SU-DHL-6 (cell line): ENCODE measurements around the gene CHCHD3.
"Not testable (repeated sequence)": the region's sequence is repeated elsewhere in the genome, so short reads cannot be mapped to it uniquely, and the experiment has no call there.

Experiments
- H2AFZ ChIP-seq: fragments of 200-600 bp; sonication (generic); 2 replicates; pipeline ENCODE4 v1.6.1; 2014; ENCODE audit warnings: low read depth, mild to moderate bottlenecking, moderate library complexity, mixed read lengths, antibody characterized with exemption, low read length; ENCODE audit not compliant: severe bottlenecking
- H3F3A ChIP-seq: fragments of 200-600 bp; shearing (Covaris generic); 2 replicates; pipeline ENCODE4 v1.6.0; 2016; ENCODE audit warnings: antibody characterized with exemption, mild to moderate bottlenecking; ENCODE audit not compliant: insufficient read depth
- H3K27ac ChIP-seq: fragments of 200-600 bp; sonication (generic); 2 replicates; pipeline ENCODE4 v1.5.1; 2016; ENCODE audit warnings: low read depth, mild to moderate bottlenecking, low read length, moderate library complexity, mixed read lengths
- H3K27me3 ChIP-seq: fragments of 200-600 bp; sonication (generic), shearing (Covaris generic); 2 replicates; pipeline ENCODE4 v1.6.0; 2014; ENCODE audit warnings: mild to moderate bottlenecking, low read length
- H3K36me3 ChIP-seq: fragments of 200-600 bp; sonication (generic); 2 replicates; pipeline ENCODE4 v1.6.1; 2014; ENCODE audit warnings: mild to moderate bottlenecking, low read length, mixed read lengths
- H3K4me2 ChIP-seq: fragments of 300-600, 200-600 bp; shearing (Covaris generic), sonication (generic); 2 replicates; pipeline ENCODE4 v1.6.0; 2014; ENCODE audit warnings: low read length, low read depth, mild to moderate bottlenecking; ENCODE audit not compliant: poor library complexity, severe bottlenecking
- H3K4me3 ChIP-seq: fragments of 200-600 bp; sonication (generic); 2 replicates; pipeline ENCODE4 v1.5.1; 2014; ENCODE audit warnings: antibody characterized with exemption, low read length, mild to moderate bottlenecking, mixed read lengths; ENCODE audit not compliant: insufficient read depth, poor library complexity, severe bottlenecking
- H3K79me2 ChIP-seq: fragments of 200-600 bp; sonication (generic); 2 replicates; pipeline ENCODE4 v1.6.1; 2014; ENCODE audit warnings: mild to moderate bottlenecking, low read length, moderate library complexity; ENCODE audit not compliant: insufficient read depth
- H3K9ac ChIP-seq: fragments of 200-600 bp; sonication (generic); 2 replicates; pipeline ENCODE4 v1.7.0; 2014; ENCODE audit warnings: mild to moderate bottlenecking, low read length
- H3K9me2 ChIP-seq: fragments of 200-600 bp; sonication (generic); replicated peaks from 2 replicates; pipeline ENCODE4 v1.6.1; 2014; ENCODE audit warnings: low read length; ENCODE audit not compliant: insufficient read depth
- H3K9me3 ChIP-seq: fragments of 200-600 bp; sonication (generic); 2 replicates; pipeline ENCODE4 v1.6.1; 2014; ENCODE audit warnings: low read length, mixed read lengths; ENCODE audit not compliant: insufficient read depth
- H4K20me1 ChIP-seq: fragments of 200-600 bp; sonication (generic); 2 replicates; pipeline ENCODE4 v1.6.1; 2014; ENCODE audit warnings: low read depth, mild to moderate bottlenecking, antibody characterized with exemption, low read length, moderate library complexity, mixed read lengths
- EZH2phosphoT487 ChIP-seq: fragments of 200-600 bp; sonication (generic), shearing (Covaris generic); conservative IDR thresholded peaks from 2 replicates; pipeline ENCODE4 v1.6.1; 2018; ENCODE audit warnings: mild to moderate bottlenecking, antibody characterized with exemption, low read length, moderate library complexity, mixed read lengths
- TF ChIP-seq, protein P1 (sequence below): fragments of 200-600 bp; sonication (generic); IDR thresholded peaks from one replicate; pipeline ENCODE4 v1.5.1; 2017; ENCODE audit warnings: antibody characterized with exemption, mild to moderate bottlenecking, low read length, moderate library complexity; ENCODE audit not compliant: insufficient read depth, poor library complexity, severe bottlenecking

CHCHD3 gene

DNA sequence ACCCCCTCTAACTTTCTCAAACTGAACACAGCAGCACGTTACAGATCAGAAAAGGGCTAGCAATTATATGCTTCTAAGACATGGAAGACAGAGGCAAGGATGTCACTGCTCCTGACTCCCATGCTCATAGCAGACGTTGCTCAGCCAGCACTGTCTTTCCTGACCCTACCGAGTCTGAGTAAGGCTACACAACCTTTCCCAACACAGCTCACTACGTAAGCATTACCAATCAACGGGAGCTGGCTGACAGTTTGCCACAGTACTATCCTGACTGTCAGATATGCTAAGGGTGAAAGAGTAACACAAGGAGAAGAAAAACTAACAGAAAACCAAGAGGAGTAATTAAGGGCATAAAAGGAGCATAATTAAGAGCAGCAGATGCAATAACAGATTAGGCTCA is 171.2 kb downstream of the CHCHD3 start:
- H3K4me3 ChIP-seq = no peak overlapping the region
- H3K9me2 ChIP-seq = no peaks in the 10 kb centered on the region
- no peak overlapping the region for H3K4me2 ChIP-seq

DNA sequence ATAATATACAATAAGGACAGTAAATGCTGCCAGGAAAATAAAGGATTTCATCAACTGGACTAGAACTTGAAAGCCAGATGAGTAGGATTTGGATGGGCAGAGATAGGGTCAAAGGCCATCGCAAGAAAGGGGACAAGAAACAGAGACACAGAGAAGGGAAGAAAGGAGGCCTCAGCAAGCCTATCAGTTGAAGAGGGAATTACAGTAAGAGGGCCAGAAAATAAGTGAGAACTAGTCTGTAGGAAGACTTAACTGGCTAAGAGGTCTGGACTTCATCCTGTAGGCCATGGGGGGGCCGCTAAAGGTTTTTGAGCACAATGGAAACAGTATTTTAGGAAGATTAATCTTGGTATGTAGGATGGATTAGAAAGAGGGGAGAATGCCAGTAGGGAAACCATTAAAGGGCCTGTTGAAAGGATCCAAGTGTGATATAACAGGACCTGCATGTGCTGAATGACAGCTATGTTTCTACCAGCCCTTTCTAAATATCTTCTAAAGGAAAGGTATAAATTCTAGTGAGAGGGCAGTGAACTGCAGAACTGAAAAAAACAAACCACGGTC is 174.4 kb downstream of the CHCHD3 start:
- H3K9me2 ChIP-seq = no peaks in the 10 kb centered on the region
- H3K9me3 ChIP-seq = no peaks in the 10 kb centered on the region
- no peaks in the 10 kb centered on the region for H4K20me1 ChIP-seq
- no peak overlapping the region for H3K27ac ChIP-seq
- H3K9ac ChIP-seq = no peak overlapping the region
- no peak overlapping the region for H2AFZ ChIP-seq
- H3K4me3 ChIP-seq = no peak overlapping the region
- no peak for TF ChIP-seq EZH2phosphoT487
- TF ChIP-seq, protein P1, sequence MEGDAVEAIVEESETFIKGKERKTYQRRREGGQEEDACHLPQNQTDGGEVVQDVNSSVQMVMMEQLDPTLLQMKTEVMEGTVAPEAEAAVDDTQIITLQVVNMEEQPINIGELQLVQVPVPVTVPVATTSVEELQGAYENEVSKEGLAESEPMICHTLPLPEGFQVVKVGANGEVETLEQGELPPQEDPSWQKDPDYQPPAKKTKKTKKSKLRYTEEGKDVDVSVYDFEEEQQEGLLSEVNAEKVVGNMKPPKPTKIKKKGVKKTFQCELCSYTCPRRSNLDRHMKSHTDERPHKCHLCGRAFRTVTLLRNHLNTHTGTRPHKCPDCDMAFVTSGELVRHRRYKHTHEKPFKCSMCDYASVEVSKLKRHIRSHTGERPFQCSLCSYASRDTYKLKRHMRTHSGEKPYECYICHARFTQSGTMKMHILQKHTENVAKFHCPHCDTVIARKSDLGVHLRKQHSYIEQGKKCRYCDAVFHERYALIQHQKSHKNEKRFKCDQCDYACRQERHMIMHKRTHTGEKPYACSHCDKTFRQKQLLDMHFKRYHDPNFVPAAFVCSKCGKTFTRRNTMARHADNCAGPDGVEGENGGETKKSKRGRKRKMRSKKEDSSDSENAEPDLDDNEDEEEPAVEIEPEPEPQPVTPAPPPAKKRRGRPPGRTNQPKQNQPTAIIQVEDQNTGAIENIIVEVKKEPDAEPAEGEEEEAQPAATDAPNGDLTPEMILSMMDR = no peak
- no peaks in the 10 kb centered on the region for H3K36me3 ChIP-seq
- no peaks in the 10 kb centered on the region for H3K79me2 ChIP-seq
- no peaks in the 10 kb centered on the region for H3F3A ChIP-seq
- no peak overlapping the region for H3K4me2 ChIP-seq
- H3K27me3 ChIP-seq = no peaks in the 10 kb centered on the region

More for the DNA sequence above, 171.2 kb downstream of the CHCHD3 start:
- Histone ChIP-seq H3K27ac (no peak overlapping the region), H3F3A (no peaks in the 10 kb centered on the region), H3K36me3 (no peaks in the 10 kb centered on the region), H4K20me1 (no peaks in the 10 kb centered on the region), H3K9me3 (no peaks in the 10 kb centered on the region), H3K9ac (no peak overlapping the region), H3K79me2 (no peaks in the 10 kb centered on the region), H3K27me3 (no peaks in the 10 kb centered on the region), H2AFZ (no peak overlapping the region)
- no peak for TF ChIP-seq EZH2phosphoT487
- TF ChIP-seq, protein P1 = no peak

DNA sequence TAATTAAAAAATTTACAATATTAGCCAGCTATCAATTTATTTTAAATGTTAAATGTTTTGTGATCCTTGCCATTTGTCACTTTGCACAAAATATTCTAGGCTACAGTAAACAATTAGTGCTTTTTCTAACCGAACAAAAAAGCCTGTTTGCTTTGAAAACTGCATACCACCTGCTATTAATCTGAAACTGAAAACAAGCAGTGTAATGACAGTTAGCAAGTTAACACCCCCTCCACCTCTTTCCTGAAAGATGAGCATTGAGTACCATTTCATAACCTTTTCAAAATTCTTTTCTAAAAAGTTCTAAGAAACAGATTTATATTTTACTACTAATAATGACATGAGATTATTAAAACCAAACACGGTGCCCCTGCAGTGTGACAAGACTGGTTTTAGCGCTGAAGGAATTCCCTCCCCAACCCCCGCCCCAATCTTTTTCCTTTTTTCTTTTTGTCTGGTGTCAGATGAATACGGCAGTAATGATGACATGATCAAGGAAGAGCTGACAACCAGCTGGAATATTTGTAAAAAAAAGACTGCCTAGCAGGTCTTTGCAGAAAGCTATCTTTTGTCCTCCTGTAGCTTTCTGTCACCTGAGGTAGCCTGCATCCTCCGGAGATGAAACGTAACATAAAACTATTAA is 175.6 kb downstream of the CHCHD3 start:
- Histone ChIP-seq H3K4me3 (no peak overlapping the region), H3K79me2 (no peaks in the 10 kb centered on the region), H3K9ac (no peak overlapping the region), H3K36me3 (no peaks in the 10 kb centered on the region), H3K4me2 (no peak overlapping the region), H3K27ac (no peak overlapping the region), H3F3A (no peaks in the 10 kb centered on the region), H4K20me1 (no peaks in the 10 kb centered on the region), H3K27me3 (no peaks in the 10 kb centered on the region), H3K9me3 (no peaks in the 10 kb centered on the region), H3K9me2 (no peaks in the 10 kb centered on the region), H2AFZ (no peak overlapping the region)
- TF ChIP-seq EZH2phosphoT487 = no peak
- TF ChIP-seq, protein P1 = no peak

DNA sequence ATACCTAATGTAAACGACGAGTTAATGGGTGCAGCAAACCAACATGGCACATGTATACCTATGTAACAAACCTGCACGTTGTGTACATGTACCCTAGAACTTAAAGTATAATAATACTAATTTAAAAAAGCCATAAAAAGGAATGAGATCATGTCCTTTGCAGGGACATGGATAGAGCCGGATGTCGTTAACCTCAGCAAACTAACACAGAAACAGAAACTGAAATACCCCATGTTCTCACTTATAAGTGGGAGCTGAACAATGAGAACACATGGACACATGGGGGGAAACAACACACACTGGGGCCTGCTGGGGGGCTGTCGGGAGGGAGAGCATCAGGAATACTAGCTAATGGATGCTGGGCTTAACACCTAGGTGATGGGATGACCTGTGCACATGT is 176.8 kb downstream of the CHCHD3 start:
- H3F3A ChIP-seq, H4K20me1 ChIP-seq: not testable (repeated sequence)

More for the DNA sequence above, 176.8 kb downstream of the CHCHD3 start:
- not testable (repeated sequence) for H3K9ac ChIP-seq, H3K27me3 ChIP-seq, H2AFZ ChIP-seq, H3K4me3 ChIP-seq, H3K9me2 ChIP-seq, H3K9me3 ChIP-seq, H3K27ac ChIP-seq, H3K79me2 ChIP-seq, H3K36me3 ChIP-seq, H3K4me2 ChIP-seq
